HFF-Myc (cell line): ENCODE results near the gene SERPINE2.
A peak's percentile ranks its signal among the peaks of the same experiment; 100 is the strongest.

Experiments used
- DNase-seq: peaks from one replicate; pipeline ENCODE4 v3.0.0-alpha.2; 2011; ENCODE audit warnings: low read depth; ENCODE audit errors: extremely low read depth
- H3K4me3 ChIP-seq: replicated peaks from 2 replicates; pipeline ENCODE4 v1.5.1; 2011; ENCODE audit warnings: low read depth, mild to moderate bottlenecking, control low read depth, low read length
- CTCF ChIP-seq: IDR thresholded peaks from 2 replicates; pipeline ENCODE4 v1.5.1; 2012; ENCODE audit warnings: mild to moderate bottlenecking, low read depth, low read length, control low read depth; ENCODE audit errors: missing control alignments

The SERPINE2 gene

GRCh38 chr2:224063298-224063648 is 24.2 kb upstream of the SERPINE2 start:
- no peak overlapping the region for H3K4me3 ChIP-seq
- TF ChIP-seq CTCF = no peak
- DNase-seq = no peak

DNA sequence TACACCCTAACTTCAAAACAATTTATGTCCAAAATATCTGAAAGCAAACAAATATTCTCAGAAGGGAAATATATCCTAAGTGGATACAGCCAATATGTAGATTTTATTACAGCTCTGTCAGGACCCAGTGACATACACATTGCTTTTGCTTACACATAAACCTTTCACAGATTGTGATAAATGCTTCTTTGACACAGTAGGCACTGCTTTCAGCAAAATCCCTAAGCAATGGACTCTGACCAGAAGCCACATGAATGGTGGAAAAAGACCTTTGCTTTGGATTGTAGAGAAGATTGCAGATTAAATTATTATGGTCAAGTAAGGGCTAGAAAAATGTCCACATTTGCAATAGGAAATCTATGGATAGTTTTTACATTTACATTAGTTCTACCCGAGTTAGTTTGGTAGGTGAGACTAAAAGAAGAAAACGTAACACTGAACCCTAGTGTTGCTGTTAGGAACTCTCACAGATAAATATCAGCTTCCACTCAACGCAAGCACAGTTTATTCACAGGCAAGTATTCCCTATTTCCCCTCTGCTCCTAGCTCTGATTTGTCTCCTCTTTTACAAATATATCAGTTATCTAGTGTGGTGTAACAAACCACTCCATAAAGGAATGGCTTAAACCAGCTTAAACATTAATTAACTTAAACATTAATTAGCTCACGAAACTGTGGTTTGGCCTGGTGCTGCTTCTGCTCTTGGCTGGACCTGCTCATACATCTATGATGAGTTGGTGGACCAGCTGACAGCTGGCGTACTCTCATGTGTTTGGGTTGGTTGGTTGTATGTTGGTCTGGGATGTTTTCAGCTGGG is 23.6 kb upstream of the SERPINE2 start:
- DNase-seq = no peak
- no peak for TF ChIP-seq CTCF
- no peak overlapping the region for H3K4me3 ChIP-seq

DNA sequence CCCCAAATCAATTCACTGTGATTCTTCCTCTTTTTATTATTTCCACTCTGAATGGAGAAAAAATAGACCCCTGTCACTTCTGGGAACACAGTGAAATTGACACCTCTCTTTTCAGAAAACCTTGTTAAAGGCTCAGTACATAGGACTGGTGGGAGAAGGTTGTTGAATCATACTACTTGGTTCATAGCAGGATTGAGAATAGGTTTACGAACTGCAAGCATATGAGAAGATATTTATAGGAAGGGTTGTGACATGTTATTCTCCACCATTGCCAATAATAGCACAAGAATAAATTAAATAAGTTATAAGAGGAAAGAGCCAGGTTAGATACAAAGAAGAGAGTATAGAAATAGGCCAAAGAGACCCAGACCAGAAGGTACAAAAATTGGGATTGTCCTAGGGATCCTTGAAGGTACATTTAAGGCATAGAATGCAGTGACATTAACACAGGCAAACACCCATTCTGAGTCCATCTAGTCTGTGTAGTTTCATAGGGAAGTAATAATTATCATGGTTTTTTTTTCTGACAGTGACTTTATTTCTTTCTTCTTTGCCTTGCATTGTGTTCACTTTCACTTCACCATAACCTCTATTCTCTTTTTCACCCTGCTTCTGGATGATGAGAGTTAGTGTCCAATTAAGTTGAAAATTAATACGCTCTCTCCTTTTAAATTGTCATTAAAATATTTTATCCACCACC is 21.8 kb upstream of the SERPINE2 start:
- H3K4me3 ChIP-seq = no peak overlapping the region
- no peak for TF ChIP-seq CTCF
- DNase-seq = no peak

- no peak overlapping the region for H3K4me3 ChIP-seq
- DNase-seq = no peak
- TF ChIP-seq CTCF = no peak
Measured at GRCh38 chr2:224059178-224059577, 20.1 kb upstream of the SERPINE2 start.

DNA sequence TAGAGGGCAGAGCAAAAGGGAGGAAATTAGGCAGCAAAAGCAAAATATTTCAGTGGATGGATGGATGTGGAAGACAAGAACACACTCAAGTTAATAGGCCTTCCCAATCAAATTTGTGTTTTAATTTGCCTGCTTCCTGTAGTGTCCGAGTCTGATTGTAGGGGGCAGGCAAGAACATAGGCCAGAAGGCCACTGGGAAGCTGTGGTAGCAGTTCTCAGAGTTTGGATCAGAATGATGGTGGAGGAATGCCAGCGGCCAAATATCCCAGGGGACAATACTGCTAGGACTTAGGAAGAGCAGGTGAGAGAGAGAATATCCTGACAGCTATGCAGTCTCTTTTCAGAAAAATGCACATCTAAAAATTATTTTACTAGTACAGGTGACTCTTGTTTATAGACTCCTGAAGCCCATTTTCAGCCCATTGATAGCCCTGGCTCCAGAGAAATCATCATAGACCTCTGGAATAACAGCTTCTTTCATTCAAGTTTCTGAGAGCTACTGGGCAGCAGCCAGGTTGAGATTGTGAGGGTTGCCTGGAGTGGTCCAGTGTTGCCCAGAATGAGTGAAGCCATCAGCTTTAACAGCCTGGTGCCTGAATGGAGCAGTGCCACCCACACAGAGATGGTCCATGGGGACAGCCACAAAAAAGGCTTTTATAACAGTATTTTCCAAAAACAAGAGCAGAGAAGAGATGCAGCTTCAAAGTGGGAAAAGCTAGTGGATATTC is 19.1 kb upstream of the SERPINE2 start:
- no peak for DNase-seq
- peak; percentile 22 for TF ChIP-seq CTCF
- H3K4me3 ChIP-seq = no peak overlapping the region

DNA sequence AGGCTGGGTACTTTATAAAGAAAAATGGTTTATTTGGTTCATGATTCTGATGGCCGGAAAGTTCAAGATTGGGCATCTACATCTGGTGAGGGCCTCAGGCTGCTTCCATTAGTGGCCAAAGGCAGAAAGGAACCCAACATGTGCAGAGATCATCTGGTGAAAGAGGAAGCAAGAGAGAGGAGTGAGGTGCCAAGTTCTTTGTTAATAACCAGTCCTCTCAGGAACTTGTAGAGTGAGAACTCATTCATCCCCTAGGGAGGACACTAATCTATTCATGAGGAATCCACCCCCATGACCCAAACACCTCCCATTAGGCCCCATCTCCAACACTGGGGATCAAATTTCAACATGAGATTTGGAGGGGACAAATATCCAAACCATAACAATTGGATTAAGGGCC is 17.8 kb upstream of the SERPINE2 start:
- no peak for TF ChIP-seq CTCF
- no peak for DNase-seq
- H3K4me3 ChIP-seq = no peak overlapping the region
